Activated T-helper 2 cell treated with anti-CD3 and anti-CD28 coated beads, Interferon-gamma antibody, Interleukin-2, Interleukin-4, amounts not matched to agents 10 μg/mL and 5 μg/mL and 100 μg/mL, durations not matched to agents 14 hours and 24 hours and 36 hours (primary cell): ENCODE data around the gene SIK3. TPM values are rescaled to one million over a fixed set of nuclear protein-coding genes. Genes with fewer than 3 reads are reported as not detected.

Experiments
- DNase-seq: peaks from one replicate; pipeline ENCODE4 v3.0.0; 2021; ENCODE audit warnings: low spot score
- H3K27ac Mint-ChIP-seq: one replicate; pipeline ENCODE4 v1.8.0; 2021; ENCODE audit warnings: mixed read lengths
- H3K27me3 Mint-ChIP-seq: one replicate; pipeline ENCODE4 v1.8.0; 2021; ENCODE audit warnings: low read depth, mixed read lengths
- H3K36me3 Mint-ChIP-seq: one replicate; pipeline ENCODE4 v1.8.0; 2021; ENCODE audit warnings: low read depth, mixed read lengths
- H3K4me1 Mint-ChIP-seq: one replicate; pipeline ENCODE4 v1.8.0; 2021; ENCODE audit warnings: low read depth, mixed read lengths
- H3K4me3 Mint-ChIP-seq: one replicate; pipeline ENCODE4 v1.8.0; 2021; ENCODE audit warnings: low read depth, mild to moderate bottlenecking, moderate library complexity, mixed read lengths
- H3K9me3 Mint-ChIP-seq: one replicate; pipeline ENCODE4 v1.8.0; 2021; ENCODE audit warnings: mixed read lengths
- intact Hi-C: fragments of 100-400 bp; cut with micrococcal nuclease; formaldehyde crosslinking; loops from one replicate; pipeline ENCODE4 v1.15.1; 2023
- total RNA-seq: library from RNA; stranded (reverse); gene quantifications from 2 replicates; pipeline ENCODE4 v1.2.3, GENCODE V29; 2022

The SIK3 gene
- total RNA-seq, 1 donor from 2014 or later, result 25.3 TPM

DNA sequence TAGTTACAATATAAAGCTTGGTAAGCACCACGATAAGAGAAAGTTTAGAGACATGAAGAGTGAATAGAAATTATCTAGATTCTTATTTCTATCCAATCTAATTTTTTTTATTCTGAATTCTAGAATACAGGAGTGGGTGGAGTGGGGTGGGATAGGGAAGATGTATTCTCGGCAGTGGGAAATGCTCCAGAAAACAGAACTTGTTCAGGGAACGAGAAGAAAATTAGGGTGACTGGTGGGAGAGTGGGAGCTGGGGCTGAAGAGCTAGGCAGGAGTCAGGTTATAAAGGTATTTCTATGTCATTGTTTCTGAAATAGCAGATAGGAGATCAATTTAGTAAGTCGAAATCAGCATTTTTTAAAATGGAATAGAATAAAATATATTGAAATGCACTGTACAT is 207.6 kb downstream of the SIK3 start:
- Mint-ChIP-seq H3K36me3 (peaks cover 35% of the 10 kb centered on the region), H3K4me3 (no peak overlapping the region), H3K4me1 (peaks cover 15% of the 10 kb centered on the region), H3K27ac (no peak overlapping the region), H3K9me3 (no peaks in the 10 kb centered on the region), H3K27me3 (no peaks in the 10 kb centered on the region)
- intact Hi-C loops, result no loop called here
- DNase-seq, result no peak

DNA sequence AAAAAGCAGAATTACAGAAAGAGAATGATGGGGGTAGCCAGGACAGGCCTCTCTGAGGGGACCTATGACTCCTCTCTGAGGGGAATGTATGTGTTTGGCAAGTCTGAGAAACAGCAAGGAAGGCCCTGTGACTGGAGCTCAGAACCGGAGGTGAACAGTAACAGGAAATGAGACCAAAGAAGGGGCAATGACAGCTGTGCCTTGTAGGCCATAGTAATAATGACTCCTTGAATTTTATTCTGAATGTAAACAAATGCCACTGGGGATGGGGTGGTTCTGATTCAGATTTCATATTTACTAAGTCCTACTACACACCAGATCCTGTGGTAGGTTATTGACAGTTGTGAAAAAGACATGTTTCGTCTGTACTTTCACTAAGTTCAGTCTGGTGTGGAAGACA is 208.0 kb downstream of the SIK3 start:
- H3K27me3 Mint-ChIP-seq, result no peaks in the 10 kb centered on the region
- intact Hi-C loops, result no loop called here
- H3K4me1 Mint-ChIP-seq, result peaks cover 15% of the 10 kb centered on the region
- DNase-seq, result no peak
- peaks cover 32% of the 10 kb centered on the region for H3K36me3 Mint-ChIP-seq
- no peaks in the 10 kb centered on the region for H3K9me3 Mint-ChIP-seq
- H3K4me3 Mint-ChIP-seq, result no peak overlapping the region
- peak overlapping the region; percentile 1 for H3K27ac Mint-ChIP-seq

DNA sequence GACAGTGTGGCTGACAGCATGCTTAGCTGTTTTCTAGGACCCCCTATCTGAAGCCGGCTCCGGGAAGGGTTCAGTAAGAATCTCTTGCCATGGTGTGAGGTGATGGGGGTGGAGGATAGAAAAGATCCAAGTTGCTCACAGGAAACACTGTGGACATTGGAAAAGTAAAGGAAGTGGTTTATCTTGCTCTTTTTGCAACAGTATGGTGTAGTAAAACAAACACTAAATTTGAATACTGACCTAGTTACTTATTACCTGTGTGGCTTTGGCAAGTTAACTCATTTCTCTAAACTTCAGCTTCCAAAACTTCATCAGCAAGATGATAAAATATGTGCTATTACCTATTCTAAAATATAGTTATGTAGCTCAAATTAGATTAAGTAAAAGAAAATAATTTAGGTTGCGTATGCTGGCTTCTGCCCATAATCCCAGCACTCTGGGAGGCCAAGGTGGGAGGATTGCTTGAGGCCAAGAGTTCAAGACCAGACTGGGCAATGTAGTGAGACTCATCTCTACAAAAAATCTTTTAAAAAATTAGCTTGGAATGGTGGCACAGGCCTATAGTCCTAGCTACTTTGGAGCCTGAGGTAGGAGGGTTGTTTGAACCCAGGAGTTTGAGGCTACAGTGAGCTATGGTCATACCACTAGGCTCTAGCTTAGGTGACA is 209.2 kb downstream of the SIK3 start:
- Mint-ChIP-seq H3K4me3 (no peak overlapping the region), H3K36me3 (peaks cover 22% of the 10 kb centered on the region), H3K27ac (no peak overlapping the region), H3K9me3 (no peaks in the 10 kb centered on the region), H3K4me1 (peaks cover 15% of the 10 kb centered on the region), H3K27me3 (no peaks in the 10 kb centered on the region)
- intact Hi-C loops, result no loop called here
- DNase-seq, result no peak

DNA sequence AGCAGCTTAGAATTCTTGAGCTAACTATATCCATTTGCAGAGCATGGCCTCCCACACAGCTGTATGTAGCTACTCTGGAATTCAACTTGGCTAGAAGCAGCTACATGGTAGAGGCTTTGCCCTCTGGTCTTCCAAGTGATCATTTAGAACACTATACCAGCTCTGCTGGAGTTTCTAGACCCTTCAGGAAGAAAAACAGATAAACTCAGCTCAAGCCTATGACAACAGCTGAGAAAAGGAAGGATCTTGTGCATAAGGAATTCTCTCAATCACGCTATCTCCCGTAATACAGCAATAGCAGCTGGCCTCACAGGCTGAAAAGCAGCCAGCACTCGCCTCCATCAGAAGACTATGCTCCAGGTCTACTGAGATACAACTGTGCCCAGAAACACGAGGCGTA is 210.2 kb downstream of the SIK3 start:
- intact Hi-C loops, result no loop called here
- peaks cover 15% of the 10 kb centered on the region for H3K4me1 Mint-ChIP-seq
- no peaks in the 10 kb centered on the region for H3K27me3 Mint-ChIP-seq
- H3K9me3 Mint-ChIP-seq, result no peaks in the 10 kb centered on the region
- H3K36me3 Mint-ChIP-seq, result peaks cover 15% of the 10 kb centered on the region
- H3K4me3 Mint-ChIP-seq, result no peak overlapping the region
- no peak for DNase-seq
- no peak overlapping the region for H3K27ac Mint-ChIP-seq

DNA sequence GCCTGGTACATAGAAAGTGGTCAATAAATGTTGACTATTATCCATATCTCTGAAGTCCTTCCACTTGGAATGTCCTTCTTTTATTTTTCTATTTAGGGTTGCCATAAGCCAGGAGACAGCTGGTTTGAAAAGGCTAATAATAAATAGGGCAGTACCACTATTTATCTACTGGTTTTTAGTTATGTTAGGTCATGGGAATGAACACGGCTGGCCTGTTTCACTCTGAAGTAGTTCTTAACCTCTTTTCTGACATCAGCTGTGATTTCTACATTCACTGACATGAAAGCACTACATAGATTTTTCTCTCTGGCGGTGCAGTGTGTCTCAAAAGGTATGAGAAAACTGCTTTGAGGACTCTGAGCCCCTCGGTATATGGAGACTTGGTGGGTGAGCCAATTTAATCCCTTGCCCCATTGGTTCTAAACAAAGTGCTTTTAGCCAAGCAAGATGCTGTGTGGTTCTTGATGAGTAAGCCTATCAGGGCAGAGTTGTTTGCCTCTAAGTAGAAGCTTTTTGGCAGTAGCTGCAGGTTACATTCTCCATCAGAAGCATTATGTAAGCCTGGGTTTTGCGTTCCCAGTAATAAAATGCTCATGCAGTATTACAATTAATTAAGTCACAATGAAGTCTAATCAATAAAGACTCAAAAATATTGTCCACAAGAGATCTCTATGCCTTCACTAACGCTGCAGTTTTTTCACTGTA is 212.1 kb downstream of the SIK3 start:
- Mint-ChIP-seq H3K27me3 (no peaks in the 10 kb centered on the region), H3K36me3 (peaks cover 7% of the 10 kb centered on the region), H3K27ac (no peak overlapping the region), H3K4me3 (no peak overlapping the region), H3K4me1 (peaks cover 16% of the 10 kb centered on the region), H3K9me3 (no peaks in the 10 kb centered on the region)
- no peak for DNase-seq
- intact Hi-C loops, result no loop called here

DNA sequence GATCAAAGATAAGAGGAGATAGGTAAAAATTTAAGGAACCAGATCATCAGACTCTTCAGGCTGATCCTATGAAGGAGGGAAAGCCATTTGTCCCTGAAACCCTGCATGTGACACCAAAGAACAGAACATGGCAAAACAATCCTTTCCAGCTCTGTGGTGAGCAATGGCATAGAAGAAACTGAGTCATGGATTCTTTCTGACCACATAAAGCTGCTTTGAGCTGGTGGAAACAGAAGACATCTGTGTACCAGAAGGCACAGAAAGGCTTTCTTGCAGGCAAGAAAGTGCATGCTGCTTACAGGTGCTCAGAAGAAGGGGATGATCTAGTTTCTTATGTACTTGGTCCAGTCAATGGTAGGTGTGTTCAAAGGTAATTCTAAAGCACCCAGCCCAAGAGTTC is 215.8 kb downstream of the SIK3 start:
- H3K4me3 Mint-ChIP-seq, result no peak overlapping the region
- no peaks in the 10 kb centered on the region for H3K27me3 Mint-ChIP-seq
- H3K36me3 Mint-ChIP-seq, result peaks cover 10% of the 10 kb centered on the region
- H3K9me3 Mint-ChIP-seq, result no peaks in the 10 kb centered on the region
- no peak for DNase-seq
- no peak overlapping the region for H3K27ac Mint-ChIP-seq
- peaks cover 13% of the 10 kb centered on the region for H3K4me1 Mint-ChIP-seq
- intact Hi-C loops, result no loop called here

DNA sequence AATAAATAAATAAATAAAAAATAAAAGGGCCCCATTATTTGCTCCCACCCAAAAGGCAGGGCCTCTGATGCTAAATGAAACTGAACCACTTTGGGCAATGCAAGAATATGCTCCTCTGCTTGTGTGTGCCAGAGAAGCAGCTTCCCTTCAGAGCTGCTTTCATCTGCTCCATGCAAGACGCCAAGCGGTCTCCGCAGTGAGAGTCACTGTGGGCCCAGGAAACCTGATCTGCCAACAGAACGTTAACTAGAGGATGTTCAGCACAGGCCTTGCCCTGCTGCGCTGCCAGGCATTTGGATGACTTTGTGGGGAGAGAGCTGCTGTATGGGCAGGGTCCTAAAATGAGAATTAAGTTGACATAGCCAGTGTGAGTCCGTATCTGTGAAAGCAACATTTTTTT is 217.1 kb downstream of the SIK3 start:
- intact Hi-C loops, result no loop called here
- H3K27ac Mint-ChIP-seq, result no peak overlapping the region
- peaks cover 10% of the 10 kb centered on the region for H3K36me3 Mint-ChIP-seq

DNA sequence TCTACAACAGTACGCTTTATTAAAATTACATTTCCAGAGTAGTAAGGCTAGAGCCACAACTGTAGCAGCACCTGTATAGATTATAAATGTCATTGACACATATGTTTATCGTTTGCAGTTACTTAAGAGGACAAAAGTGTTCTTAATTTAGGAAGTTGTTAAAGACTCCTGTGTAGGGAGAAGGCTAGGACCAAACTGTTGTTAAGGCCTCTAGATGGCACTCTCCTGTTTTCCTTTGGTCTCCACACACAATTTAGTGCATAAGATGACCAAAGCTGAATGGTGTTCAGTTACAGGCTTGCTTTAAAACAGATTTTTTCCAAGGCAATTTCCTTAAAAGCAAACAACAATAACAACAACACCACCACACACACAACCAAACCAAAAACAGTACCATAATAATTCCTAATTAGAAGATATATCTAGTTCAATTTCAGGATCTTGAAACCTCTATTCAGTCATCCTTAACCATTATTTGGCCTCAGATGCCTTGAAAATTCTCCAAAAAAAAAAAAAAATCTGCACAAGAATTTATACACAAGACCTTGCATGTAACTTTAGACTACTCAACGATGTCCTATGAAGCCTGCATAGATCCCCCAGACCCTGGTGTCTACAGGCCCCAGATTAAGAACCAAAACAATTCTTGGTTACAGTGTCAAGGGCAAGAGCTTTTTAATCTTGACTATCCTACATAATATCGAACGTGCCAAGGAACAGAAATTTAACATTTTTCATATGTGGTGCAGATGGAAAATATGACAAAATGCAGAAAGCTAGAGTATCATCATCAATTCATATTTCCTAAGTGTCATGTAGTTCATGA is 218.2 kb downstream of the SIK3 start:
- no peak for DNase-seq

More for the DNA sequence above, 217.1 kb downstream of the SIK3 start:
- H3K9me3 Mint-ChIP-seq, result no peaks in the 10 kb centered on the region
- H3K4me1 Mint-ChIP-seq, result peaks cover 13% of the 10 kb centered on the region
- H3K4me3 Mint-ChIP-seq, result no peak overlapping the region
- H3K27me3 Mint-ChIP-seq, result no peaks in the 10 kb centered on the region
- no peak for DNase-seq

DNA sequence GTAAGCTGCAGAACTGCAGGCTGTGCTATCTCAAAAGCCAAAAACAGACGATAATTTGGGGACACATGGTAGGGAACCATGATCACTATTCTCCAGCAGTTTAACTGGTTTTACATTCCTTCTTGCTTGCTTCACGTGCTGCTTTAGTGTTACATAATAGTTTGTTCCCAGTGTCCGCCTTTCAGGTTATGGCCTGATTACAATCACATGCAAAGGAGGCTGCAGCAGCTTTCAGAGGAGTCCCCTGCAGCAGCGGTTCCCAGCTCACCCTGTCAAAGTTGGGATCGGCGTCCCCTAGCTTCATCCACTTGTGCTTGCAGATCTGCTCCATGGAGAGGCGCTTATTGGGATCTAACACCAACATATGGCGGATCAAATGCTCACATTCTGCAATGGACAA is 221.6 kb downstream of the SIK3 start:
- no peak for DNase-seq
- intact Hi-C loops, result no loop called here
- H3K9me3 Mint-ChIP-seq, result no peaks in the 10 kb centered on the region
- H3K27ac Mint-ChIP-seq, result no peak overlapping the region
- no peaks in the 10 kb centered on the region for H3K27me3 Mint-ChIP-seq
- no peak overlapping the region for H3K4me3 Mint-ChIP-seq
- peaks cover 35% of the 10 kb centered on the region for H3K36me3 Mint-ChIP-seq
- H3K4me1 Mint-ChIP-seq, result peaks cover 6% of the 10 kb centered on the region

More for the DNA sequence above, 218.2 kb downstream of the SIK3 start:
- no peaks in the 10 kb centered on the region for H3K9me3 Mint-ChIP-seq
- no peak overlapping the region for H3K4me3 Mint-ChIP-seq
- peaks cover 18% of the 10 kb centered on the region for H3K36me3 Mint-ChIP-seq
- peak overlapping the region; percentile 6 for H3K27ac Mint-ChIP-seq
- intact Hi-C loops, result loop anchor here (1.0 kb wide), 1 partner anchor 226 kb away; no protein-coding TSS in a partner anchor
- H3K4me1 Mint-ChIP-seq, result peaks cover 13% of the 10 kb centered on the region
- no peaks in the 10 kb centered on the region for H3K27me3 Mint-ChIP-seq

DNA sequence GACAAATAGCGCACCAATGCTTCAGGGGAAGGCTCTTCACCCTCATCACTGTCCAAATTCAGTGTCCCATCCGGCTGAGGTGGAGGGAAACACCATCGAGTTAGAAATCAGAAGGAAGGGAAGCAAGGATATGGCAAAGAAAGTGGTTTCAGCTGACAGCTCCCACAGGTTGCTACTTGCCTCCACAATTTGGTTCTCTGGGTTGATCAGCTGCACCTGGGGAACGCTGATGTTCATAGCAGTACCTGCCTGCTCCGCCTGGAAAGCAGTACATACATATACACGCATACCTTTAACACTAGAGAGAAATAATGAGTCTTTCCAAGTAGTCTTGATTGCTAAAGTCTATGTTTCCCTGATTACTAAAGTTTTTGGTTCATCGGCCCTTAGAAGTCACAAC is 223.0 kb downstream of the SIK3 start:
- intact Hi-C loops, result no loop called here
- peaks cover 3% of the 10 kb centered on the region for H3K4me1 Mint-ChIP-seq
- H3K9me3 Mint-ChIP-seq, result no peaks in the 10 kb centered on the region
- H3K27ac Mint-ChIP-seq, result no peak overlapping the region
- no peaks in the 10 kb centered on the region for H3K27me3 Mint-ChIP-seq
- H3K36me3 Mint-ChIP-seq, result peaks cover 37% of the 10 kb centered on the region
- DNase-seq, result no peak
- no peak overlapping the region for H3K4me3 Mint-ChIP-seq

DNA sequence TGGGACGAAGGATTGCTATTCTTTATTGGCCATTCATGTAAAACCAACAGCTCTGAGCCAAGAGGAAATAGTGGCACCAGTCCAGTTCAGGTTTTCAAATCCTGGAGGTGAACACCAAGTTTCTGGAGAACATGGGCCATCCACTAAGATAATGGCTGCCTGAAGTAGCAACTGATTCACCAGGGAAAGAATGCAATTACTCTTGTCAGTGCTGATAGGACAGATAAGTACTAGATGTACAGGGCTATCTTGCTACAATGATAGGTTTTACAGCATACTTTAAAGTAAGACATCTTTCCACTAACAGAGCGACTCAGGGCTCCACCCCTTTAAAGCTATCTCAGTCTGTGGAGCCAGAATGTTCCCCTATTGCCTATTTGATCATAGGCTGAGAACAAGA is 224.0 kb downstream of the SIK3 start:
- Mint-ChIP-seq H3K4me3 (no peak overlapping the region), H3K36me3 (peaks cover 44% of the 10 kb centered on the region)
- intact Hi-C loops, result no loop called here

DNA sequence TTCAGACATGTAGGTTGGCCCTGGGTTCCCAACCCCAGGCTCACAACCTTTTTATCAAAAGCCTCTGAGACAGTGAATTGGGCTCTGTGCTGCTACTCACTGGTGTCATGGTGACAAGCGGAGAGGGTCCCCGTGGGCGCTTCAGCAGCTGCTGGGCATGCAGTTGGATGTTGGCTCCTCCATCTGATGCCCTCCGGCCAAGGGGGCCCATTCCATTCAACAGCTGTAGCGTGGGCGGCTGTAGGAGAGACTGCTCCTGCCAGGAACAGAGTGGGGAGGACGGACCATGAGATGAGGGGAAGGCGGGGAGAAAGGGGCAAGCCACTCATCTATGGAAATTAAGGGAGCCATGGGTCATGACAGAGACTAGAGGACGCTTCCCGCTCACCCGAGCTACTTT is 224.8 kb downstream of the SIK3 start:
- no peak for DNase-seq
- peaks cover 3% of the 10 kb centered on the region for H3K4me1 Mint-ChIP-seq
- H3K36me3 Mint-ChIP-seq, result peaks cover 46% of the 10 kb centered on the region
- H3K4me3 Mint-ChIP-seq, result no peak overlapping the region
- no peak overlapping the region for H3K27ac Mint-ChIP-seq
- no peaks in the 10 kb centered on the region for H3K27me3 Mint-ChIP-seq
- intact Hi-C loops, result no loop called here
- H3K9me3 Mint-ChIP-seq, result no peaks in the 10 kb centered on the region

More for the DNA sequence above, 224.0 kb downstream of the SIK3 start:
- no peaks in the 10 kb centered on the region for H3K27me3 Mint-ChIP-seq
- no peak for DNase-seq
- no peak overlapping the region for H3K27ac Mint-ChIP-seq
- H3K4me1 Mint-ChIP-seq, result peaks cover 3% of the 10 kb centered on the region
- H3K9me3 Mint-ChIP-seq, result no peaks in the 10 kb centered on the region

DNA sequence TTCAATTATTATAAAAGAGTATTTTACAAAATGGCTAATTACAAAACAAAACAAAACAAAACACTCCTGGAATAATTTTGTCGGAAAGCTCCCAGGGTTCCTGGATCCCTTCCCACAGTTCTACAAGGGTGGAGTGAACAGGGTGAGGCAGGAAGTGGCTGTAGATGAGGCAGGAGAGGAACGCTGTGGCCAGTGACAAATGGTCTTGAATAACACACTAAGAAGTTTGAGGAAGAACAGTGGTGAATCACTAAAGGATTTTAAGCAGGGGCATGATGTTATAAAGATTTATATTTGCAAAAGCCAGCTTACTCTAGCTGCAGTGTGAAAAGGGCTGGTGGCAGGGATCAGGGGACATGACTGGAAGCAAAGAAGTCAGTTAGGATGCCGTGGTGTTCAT is 227.0 kb downstream of the SIK3 start:
- H3K4me1 Mint-ChIP-seq, result peaks cover 3% of the 10 kb centered on the region
- no peak overlapping the region for H3K4me3 Mint-ChIP-seq
- peaks cover 64% of the 10 kb centered on the region for H3K36me3 Mint-ChIP-seq
- no peaks in the 10 kb centered on the region for H3K27me3 Mint-ChIP-seq
- intact Hi-C loops, result no loop called here
- no peak for DNase-seq
- H3K27ac Mint-ChIP-seq, result no peak overlapping the region
- no peaks in the 10 kb centered on the region for H3K9me3 Mint-ChIP-seq
